GM21447 (cell line): Measurements from ENCODE around the gene KRTAP10-2.
"Not testable (repeated sequence)": the region's sequence is repeated elsewhere in the genome, so short reads cannot be mapped to it uniquely, and the experiment has no call there.

ENCODE experiments used
- ATAC-seq: cut with Tn5 transposase; IDR thresholded peaks from one replicate; pipeline ENCODE4 v1.9.1; 2021; ENCODE audit not compliant: unreplicated experiment

Gene KRTAP10-2

DNA sequence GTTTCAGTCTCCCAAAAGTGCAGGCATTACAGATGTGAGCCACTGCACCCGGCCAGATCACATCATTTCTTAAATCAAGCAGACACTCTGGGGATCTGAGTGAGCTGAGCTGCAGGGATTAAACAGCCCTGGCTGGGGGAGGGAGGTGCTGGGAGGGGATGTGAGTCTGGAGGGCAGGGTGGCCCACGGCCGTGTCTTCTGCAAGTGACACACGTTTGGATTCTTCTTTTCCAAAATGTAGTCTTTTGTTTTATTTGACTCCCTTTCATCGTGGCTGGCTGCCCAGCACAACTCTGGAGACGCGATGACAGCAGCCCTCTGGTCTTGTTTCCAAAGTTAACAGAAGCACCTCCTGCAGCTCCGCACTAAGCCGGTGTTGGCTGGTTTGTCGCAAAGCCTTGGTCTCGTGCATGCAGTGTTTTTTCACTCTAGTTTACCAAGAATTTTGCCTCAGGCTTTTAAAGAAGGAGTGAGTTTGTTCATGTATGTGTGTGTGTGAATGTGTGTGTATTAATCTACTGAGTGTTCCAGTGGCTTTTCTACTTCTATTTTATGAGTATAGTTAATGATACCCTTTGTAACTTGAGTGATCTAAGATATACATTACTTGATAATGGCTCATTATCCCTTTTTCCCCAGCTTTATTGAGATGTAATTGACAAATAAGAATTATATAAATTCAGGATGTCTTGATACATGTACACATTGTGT, 31.9 kb upstream of the KRTAP10-2 start:
- ATAC-seq = no peak

DNA sequence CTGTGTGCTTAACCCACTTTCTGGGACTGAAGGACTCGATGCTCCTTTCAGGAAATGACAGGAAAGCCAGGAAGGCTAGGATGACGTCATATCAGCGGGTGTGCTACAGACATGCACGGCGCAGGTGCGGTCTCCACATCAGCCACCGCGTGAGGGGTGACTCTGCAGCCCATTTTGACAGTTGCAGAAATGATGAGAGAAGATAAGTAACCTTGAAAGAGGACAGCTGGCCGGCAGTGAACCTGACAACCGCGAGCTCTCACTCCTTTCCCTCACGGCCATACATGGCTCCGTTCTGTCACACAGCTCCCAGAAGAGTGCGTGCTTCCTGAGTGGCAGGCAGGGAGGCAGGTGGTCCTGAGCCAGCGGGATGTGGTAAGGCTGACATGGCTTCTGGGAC, 30.8 kb upstream of the KRTAP10-2 start:
- ATAC-seq = no peak

DNA sequence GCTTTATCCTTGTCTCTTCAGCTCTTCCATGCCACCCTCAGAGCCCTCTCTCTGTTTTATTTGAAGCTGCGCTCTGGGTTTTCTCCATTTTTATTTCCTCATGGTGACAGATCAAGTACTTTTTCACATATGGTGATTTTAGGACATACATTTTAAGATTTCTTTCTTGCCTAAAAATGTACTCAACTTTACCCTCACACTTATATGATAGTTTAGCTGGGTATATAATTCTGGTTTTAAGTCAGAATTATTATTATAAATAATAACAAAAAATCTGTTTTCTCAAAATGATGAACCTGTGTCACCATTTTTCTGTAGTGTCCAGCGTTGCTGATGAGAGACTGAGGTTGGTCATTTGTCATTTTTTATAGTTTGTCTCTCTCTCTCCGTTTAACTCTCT, 29.9 kb upstream of the KRTAP10-2 start:
- ATAC-seq = no peak

DNA sequence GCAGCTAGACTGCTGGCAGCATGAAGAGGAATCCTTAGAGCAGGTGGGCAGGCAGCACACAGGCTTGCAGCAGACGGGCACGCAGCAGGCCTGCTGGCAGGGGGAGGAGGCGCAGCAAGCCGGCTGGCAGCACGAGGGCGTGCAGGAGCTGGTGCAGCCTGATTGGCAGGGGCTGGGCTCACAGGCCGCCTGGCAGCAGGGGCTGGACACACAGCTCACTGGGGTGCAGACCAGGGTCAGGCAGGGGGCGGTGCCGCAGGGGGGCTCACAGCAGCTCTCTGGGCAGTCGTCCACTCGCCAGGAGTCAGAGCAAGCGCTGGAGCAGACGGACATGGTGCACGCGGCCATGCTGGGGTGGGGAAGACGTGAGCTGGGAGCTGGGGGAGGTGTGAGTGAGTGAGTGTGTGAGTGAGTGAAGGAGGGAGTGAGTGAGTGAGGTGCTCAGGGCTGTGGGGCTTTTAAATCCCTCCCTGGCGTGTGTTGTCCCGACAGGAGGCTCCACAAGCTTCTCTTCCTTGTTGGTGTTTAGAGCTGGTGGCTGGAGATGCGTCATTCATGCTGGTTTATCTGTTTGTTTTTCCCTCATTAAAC, 29.0 kb upstream of the KRTAP10-2 start, which contains the start of gene KRTAP10-5:
Gene KRTAP10-5 (minus strand): TSS at position 374 of the 591 bp plus-strand sequence. CDS start 26 bp downstream, at position 348.
- ATAC-seq = not testable (repeated sequence)

DNA sequence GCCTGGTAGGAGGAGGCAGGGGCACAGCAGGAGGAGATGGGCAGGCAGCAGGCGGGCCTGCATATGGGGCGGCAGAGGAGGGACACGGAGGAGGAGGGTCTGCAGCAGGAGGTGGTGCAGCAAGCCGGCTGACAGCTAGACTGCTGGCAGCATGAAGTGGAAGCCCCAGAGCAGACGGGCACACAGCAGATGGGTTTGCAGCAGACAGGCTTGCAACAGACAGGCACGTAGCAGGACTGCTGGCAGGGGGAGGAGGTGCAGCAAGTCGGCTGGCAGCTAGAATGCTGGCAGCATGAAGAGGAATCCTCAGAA, 28.5 kb upstream of the KRTAP10-2 start:
- ATAC-seq = no peak

DNA sequence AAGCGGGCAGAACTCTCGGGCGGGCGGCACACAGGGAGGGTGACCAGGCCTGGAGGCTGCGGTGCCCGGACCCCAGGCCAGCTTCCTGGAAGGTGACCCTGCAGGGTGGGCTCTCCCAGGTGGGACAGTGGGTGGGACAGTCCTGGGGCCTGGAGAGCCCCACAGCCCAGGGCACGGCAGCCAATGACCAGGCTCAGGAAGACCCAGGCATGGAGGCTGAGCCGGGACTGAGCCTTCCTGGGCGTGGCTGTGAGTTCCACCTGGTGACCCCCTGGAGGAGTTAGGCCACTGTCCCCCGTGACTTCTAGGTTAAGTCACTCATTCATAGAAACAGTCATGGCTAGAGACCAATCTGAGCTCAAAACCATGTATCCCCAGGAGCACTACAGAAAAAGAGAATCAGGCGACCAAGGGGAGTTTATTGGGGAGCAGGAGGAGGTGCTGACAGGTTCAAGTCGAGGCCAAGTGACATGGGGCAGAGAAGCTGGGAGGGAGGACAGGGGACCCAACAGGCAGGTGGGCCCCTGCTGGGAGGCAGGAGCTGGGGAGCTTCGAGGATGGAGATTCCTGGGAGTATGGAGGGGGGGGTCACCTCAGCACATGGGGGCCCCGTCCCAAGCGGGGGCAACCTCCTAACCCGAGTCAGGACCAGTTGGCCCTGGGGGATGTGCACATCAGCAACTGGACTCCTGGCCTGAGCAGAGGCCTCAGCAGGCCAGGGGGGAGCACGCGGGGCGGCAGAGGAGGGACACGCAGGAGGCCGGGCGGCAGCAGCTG, 27.9 kb upstream of the KRTAP10-2 start:
- no peak for ATAC-seq

DNA sequence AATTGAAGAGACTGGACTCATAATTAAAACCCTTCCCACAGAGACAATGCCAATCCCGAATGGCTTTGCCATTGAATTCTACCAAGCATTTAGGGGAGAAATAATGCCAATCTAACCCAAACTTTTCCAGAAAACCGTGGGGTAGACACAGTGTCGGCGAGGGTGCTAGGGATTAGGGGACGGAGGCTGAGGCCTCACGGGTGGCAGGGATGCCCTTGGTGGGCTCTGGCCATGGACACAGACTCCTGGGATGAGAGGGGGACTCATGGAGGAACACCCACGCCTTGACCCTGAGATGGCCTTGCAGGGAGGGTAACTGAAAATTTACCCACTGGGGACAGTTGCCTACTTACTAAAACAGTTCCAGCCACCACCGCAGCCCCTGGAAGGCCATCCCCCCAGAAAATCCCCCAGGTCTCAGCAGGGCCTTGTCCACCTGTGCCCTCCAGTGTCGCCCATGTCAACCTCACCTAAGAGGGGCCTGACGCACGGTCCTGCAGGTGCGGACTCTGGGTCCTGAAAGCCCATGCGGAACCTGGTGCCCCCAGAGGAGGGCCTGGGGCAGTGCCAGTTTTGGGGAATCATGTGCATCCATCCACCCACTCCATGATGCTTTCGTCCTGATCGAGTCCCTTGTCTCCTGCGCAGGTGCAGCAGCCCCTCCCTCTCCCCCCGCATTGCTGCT, 27.2 kb upstream of the KRTAP10-2 start:
- no peak for ATAC-seq

DNA sequence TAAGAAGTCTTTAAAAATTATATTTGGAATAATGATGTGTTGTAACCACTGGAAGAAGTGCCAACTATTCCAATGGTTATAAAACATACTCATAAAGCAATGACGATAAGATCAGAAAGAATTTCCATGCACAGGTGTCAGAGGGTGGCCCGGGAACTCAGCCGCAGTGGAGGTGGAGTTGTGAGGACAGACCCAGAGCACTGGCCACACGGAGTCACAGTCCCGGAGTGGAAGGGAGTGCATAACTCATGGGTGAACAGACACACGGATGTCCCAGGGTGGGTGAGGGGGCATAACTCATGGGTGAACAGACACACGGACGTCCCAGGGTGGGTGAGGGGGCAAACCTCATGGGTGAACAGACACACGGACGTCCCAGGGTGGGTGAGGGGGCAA, 24.7 kb upstream of the KRTAP10-2 start:
- no peak for ATAC-seq

DNA sequence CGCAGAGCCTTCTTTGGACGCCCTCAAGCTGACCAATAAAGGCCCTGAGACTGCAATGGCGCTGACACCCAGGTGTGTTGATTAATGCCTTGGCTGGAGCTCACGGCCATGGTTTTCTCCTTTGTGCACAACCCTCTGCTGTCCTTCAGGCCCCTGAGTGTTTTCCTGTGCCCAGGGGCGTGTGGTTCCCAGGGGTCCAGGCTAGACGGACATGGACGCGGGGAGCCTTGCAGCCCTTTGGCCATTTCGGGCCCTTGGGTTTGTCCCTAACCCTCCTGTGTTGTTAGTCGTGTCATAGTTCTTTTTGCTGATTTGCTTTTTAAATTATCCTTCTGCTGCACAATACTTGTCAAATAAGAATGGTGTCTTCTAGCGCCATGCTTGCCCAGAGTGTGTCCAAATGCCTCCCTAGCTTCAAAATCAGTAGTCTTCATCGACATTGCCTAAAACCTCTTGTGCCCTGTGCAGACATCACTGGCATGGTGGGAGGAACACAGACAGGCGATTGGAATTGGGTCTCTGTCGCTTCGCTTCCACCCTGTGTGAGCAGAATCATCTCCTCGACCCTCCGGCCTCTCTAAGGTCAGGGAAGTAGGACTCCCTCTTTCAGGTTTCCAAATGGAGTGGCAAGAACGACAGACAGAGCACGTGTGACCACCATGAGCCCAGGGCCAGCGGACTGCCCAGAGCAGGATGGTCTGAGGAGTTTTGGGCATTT, 24.2 kb upstream of the KRTAP10-2 start:
- no peak for ATAC-seq

DNA sequence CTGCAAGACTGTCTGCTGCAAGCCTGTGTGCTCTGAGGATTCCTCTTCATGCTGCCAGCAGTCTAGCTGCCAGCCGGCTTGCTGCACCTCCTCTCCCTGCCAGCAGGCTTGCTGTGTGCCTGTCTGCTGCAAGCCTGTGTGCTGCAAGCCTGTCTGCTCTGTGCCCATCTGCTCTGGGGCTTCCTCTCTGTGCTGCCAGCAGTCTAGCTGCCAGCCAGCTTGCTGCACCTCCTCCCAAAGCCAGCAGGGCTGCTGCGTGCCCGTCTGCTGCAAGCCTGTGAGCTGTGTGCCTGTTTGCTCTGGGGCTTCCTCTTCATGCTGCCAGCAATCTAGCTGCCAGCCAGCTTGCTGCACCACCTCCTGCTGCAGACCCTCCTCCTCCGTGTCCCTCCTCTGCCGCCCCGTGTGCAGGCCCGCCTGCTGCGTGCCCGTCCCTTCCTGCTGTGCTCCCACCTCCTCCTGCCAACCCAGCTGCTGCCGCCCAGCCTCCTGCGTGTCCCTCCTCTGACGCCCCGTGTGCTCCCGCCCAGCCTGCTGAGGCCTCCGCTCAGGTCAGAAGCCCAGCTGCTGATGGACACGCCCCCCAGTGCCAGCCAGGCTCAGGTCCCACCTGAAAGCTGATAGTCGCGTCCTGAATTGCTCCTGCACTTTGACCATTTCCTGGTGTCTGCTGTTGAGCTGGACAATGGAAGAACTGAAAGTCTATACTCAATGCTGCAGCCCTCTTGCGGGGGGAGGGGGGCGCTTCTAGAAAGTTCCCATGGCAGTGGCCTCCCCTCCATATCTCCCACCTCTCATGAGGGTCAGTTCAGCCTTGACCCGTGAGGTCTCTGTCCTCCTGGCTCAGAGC, 23.4 kb upstream of the KRTAP10-2 start:
- no peak for ATAC-seq

DNA sequence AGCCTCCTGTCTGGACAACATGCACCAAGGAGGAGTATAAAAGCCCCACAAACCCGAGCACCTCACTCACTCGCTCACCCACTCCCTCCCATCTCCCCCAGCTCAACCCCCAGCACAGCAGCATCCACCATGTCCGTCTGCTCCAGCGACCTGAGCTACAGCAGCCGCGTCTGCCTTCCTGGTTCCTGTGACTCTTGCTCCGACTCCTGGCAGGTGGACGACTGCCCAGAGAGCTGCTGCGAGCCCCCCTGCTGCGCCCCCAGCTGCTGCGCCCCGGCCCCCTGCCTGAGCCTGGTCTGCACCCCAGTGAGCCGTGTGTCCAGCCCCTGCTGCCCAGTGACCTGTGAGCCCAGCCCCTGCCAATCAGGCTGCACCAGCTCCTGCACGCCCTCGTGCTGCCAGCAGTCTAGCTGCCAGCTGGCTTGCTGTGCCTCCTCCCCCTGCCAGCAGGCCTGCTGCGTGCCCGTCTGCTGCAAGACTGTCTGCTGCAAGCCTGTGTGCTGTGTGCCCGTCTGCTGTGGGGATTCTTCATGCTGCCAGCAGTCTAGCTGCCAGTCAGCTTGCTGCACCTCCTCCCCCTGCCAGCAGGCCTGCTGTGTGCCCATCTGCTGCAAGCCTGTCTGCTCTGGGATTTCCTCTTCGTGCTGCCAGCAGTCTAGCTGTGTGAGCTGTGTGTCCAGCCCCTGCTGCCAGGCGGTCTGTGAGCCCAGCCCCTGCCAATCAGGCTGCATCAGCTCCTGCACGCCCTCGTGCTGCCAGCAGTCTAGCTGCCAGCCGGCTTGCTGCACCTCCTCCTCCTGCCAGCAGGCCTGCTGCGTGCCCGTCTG, 22.5 kb upstream of the KRTAP10-2 start, which contains the start of gene KRTAP10-4:
Gene KRTAP10-4 (plus strand): TSS at position 100 of the 827 bp plus-strand sequence. CDS start 30 bp downstream, at position 130.
- not testable (repeated sequence) for ATAC-seq

DNA sequence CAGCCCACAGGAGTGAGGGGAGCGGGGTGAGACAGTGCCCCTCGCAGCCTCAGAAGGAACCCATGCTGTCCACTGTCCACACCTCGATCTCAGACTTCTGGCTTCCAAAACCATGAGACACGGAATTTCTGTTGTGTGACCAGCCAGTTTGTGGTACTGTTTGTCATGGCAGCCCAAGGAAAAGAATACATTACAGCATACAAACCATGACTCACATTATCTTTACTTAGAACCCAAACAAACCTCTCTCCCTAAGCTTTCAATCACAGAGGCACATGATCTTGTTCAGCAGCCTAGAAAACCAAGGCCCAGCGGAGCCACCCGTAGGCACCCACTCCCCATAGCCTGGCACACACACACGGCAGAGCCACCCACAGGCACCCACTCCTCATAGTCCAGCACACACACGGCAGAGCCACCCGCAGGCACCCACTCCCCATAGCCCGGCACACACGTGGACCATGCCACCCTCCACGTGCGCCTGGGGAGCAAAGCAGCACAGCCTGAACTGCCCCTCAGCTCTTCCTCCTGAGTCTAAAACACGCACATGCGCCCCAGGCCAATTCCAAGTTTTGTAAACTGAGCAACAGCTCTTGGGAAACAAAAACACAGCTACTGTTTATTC, 21.8 kb upstream of the KRTAP10-2 start:
- ATAC-seq = no peak

DNA sequence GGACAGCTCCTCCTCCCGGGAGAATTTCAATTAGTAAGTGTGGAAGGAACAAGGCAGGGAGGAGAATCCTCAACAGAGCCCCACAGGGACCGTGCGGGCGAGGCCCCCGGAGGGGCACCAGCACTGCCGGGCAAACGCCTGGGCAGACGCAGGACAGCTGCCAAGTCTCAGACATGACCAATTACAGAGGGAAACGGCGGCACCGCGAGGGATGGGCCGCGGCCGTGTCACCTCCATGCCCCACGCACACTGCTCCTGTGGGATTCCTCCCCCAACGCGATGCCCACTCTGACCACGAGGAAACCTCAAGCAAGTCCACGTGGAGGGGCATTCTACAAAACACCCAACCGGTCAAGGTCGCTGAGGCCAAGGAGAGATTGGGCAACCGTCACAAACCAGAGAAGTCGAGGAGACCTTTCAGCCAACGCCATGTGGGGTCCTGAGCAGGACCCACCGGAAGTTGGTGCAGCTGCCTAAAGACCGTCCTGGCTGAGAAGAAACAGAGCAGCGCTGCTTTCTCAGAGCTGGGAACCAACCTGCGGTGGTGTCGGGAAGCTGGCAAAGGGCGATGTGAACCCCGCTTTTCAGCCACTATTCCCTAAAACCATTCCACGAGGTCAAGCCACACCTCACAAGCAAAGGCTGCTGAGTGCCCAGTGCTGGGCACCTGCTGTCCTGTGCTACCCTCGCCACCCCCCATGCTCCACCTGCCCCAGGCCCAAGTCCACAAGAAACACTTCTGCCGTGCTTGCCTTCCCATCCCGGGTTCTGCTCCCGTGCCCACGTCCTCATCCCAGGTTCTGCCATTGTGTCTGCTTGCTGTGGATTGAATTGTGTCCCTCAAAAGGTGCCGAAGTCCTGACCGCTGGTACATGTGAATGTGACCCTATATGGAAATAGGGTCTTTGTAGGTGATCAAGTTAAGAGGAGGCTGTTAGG, 20.8 kb upstream of the KRTAP10-2 start:
- ATAC-seq = no peak

DNA sequence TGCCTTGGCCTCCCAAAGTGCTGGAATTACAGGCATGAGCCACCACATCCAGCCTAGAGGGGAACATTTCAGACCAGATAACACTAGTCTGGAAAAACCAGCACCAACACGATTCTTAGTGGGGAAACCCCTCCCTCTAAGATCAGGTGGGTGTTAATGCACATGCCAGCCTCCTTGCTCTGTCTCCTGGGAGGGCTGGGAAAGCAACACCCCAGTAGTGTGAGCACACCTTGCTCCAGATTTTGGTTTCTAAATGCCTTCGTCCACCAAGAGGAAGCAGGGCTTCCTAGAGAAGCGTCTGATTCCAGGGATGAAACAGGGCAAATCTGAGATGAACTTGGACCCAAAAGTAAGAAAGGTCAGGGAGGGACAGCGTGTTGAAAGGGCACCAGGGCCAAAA, 20.0 kb upstream of the KRTAP10-2 start:
- ATAC-seq = no peak

DNA sequence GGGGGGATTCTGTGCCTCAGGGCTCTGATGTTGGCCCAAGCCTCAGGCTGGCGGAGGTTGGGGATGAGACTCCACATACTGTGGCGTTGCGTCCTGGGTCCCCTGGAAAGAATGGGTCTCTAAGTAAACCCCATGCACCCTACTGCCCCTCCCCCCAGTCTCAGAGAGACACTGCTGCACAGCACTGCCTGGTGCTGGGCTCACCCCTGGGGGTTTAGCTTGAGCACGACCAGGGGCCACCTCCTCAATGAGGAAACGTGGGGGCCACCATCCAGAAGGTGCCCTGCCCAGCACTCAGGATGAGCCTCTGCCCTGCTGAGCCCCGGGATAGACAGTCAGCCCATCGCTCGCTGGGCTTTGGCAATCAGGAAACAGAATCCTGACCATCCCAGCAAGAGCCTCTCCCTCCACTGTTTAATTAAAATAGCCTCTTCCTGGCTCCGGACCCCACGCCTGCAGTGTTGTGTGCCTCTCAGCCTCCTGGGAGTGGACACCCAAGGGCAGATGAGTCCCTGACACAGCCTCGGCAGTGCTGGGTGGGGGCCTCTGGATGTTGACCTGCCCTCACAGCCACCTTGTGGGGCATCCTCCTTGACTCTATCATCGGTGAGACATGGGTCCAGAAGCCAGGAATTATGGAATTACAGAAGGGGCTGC, 18.7 kb upstream of the KRTAP10-2 start:
- ATAC-seq = no peak

DNA sequence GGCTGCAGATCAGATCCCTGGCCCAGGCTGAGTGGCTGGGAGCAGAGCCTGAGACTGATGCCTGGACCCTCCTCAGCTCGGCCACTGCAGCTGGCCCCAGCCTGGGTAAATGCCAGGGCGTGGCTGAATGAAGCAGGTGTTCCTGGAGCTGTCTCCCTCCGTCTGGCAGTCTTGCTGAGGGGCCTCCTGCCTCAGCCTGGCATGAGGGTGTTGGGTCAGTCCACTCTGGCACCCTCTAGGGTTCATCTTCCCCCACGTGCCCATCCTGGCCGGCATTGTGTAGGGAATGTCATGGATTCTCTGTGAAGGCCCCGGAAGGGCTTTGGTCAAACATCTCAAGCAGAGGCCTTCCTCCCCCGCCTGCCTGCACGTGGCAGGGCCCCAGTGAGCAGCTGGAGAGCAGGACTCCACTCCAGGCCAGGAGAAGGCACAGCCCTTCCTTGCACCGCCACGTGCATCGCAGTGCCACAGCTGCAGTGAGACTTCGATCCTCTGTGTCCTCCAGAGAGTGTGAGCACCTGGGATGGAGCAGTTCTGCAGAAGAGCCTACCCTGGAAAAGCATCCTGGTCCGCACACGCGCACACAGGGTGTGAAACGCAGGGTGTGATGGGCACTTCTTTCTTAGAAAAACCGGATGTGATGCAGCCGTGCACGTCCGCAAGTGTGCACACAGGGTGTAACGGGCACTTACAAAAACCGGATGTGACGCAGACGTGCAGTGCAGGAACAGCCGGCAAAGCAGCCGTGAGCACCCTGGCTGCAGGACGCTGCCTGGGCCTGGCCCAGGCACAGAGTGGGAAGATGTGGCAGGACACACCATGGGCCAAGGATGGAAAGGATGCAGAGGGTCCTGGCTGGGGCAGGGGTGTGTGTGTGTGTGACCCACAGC, 17.6 kb upstream of the KRTAP10-2 start:
- ATAC-seq = no peak
